ENCODE data around the gene PTPRD. TPM values are rescaled to one million over a fixed set of nuclear protein-coding genes. Genes with fewer than 3 reads are reported as not detected.

The PTPRD gene
- total and polyA plus RNA-seq, 2 of the 4 experiments (the other 2 are of a cell fraction), result 0.07 to 0.18 TPM

- Histone ChIP-seq H3K56ac (ENCODE audit: extremely low read depth, insufficient read depth, low read length) (no peak overlapping the region), H3K4me1 (ENCODE audit: control insufficient read depth, insufficient read depth, low read length) (no peaks in the 10 kb centered on the region), H2AK9ac (replicated peaks; ENCODE audit: low read depth, low read length, poor library complexity) (no peak overlapping the region), H3K27ac (ENCODE audit: insufficient read depth, low read length) (no peak overlapping the region), H4K91ac (ENCODE audit: insufficient read depth, low read depth, low read length) (no peak overlapping the region), H3K9ac (ENCODE audit: low read depth, low read length) (no peak overlapping the region), H2AFZ (replicated peaks; ENCODE audit: low read length, poor library complexity) (no peak overlapping the region), H4K20me1 (ENCODE audit: insufficient read depth, low read length) (no peaks in the 10 kb centered on the region), H3K36me3 (ENCODE audit: control insufficient read depth, insufficient read depth, low read length) (no peaks in the 10 kb centered on the region), H4K5ac (ENCODE audit: low read depth, low read length) (no peak overlapping the region), H3K18ac (ENCODE audit: low read depth, low read length) (no peak overlapping the region), H3K4me2 (ENCODE audit: low read depth, low read length) (no peak overlapping the region), H2BK120ac (ENCODE audit: low read depth, low read length) (no peak overlapping the region), H2AK5ac (ENCODE audit: low read depth, low read length) (no peak overlapping the region), H3K9me1 (ENCODE audit: insufficient read depth, low read length) (no peaks in the 10 kb centered on the region), H3K9me3 (ENCODE audit: control insufficient read depth, insufficient read depth, low read length) (no peaks in the 10 kb centered on the region), H3K23ac (ENCODE audit: low read depth, low read length) (no peak overlapping the region), H2BK15ac (ENCODE audit: low read depth, low read length) (no peak overlapping the region), H3K27me3 (ENCODE audit: control insufficient read depth, insufficient read depth, low read length) (no peaks in the 10 kb centered on the region), H3K79me1 (ENCODE audit: low read depth in 1 of 2, low read length in 2 of 2) (no peaks in the 10 kb centered on the region), H2BK20ac (ENCODE audit: low read depth, low read length) (no peak overlapping the region), H3K14ac (replicated peaks; ENCODE audit: low read depth, low read length) (no peak overlapping the region), H3K4ac (ENCODE audit: low read depth, low read length) (no peak overlapping the region), H4K8ac (ENCODE audit: low read depth in 2 of 2, low read length in 2 of 2) (no peak overlapping the region), H2BK5ac (ENCODE audit: low read depth, low read length, poor library complexity, severe bottlenecking) (no peak overlapping the region), H3K4me3 (ENCODE audit: insufficient read depth, low read depth, low read length) (no peak overlapping the region)
- no TSS peak for BruUV-seq (replicated peaks)
- TF ChIP-seq CHD1 (IDR thresholded peaks at IDR 0.05; ENCODE audit: low read depth, low read length), result no peak
- TF ChIP-seq MAZ (IDR thresholded peaks at IDR 0.05; ENCODE audit: borderline replicate concordance, low read depth, low read length), result no peak
- no peak for TF ChIP-seq BHLHE40 (IDR thresholded peaks at IDR 0.05; ENCODE audit: low read depth, low read length)
- no peak for TF ChIP-seq SMC3 (IDR thresholded peaks at IDR 0.05; ENCODE audit: low read depth, low read length)
- no peak for TF ChIP-seq NFE2L2 (IDR thresholded peaks at IDR 0.05; ENCODE audit: low read depth, low read length)
- TF ChIP-seq CTCF (conservative IDR thresholded peaks at IDR 0.05; ENCODE audit: low read depth, low read length), result no peak
- no peak for TF ChIP-seq RCOR1 (IDR thresholded peaks at IDR 0.05; ENCODE audit: insufficient replicate concordance, low read length)
- TF ChIP-seq ELK1 (IDR thresholded peaks at IDR 0.05; ENCODE audit: borderline replicate concordance, low read depth, low read length), result no peak
- no peak for TF ChIP-seq RAD21 (IDR thresholded peaks at IDR 0.05; ENCODE audit: low read length)
- TF ChIP-seq RFX5 (IDR thresholded peaks at IDR 0.05; ENCODE audit: low read depth, low read length), result no peak
- TF ChIP-seq MAFK (IDR thresholded peaks at IDR 0.05; ENCODE audit: low read depth, low read length), result no peak
- TF ChIP-seq CEBPB (IDR thresholded peaks at IDR 0.05; ENCODE audit: low read depth, low read length), result no peak
- TF ChIP-seq MXI1 (IDR thresholded peaks at IDR 0.05; ENCODE audit: borderline replicate concordance, low read depth, low read length), result no peak
- TF ChIP-seq USF2 (IDR thresholded peaks at IDR 0.05; ENCODE audit: low read depth, low read length), result no peak
- TF ChIP-seq FOS (IDR thresholded peaks at IDR 0.05; ENCODE audit: low read depth, low read length), result no peak
- TF ChIP-seq POLR2A (IDR thresholded peaks at IDR 0.05; ENCODE audit: low read depth, low read length), result no peak
- POLR2A ChIA-PET (ENCODE audit: unreplicated experiment), result no interaction called here
- intact Hi-C loops (cut with micrococcal nuclease), result no loop called here
- no CpG with 5 or more reads among the region's 3 CpGs for WGBS, 2 experiments (ENCODE audit: extremely low coverage in 2 of 2, insufficient read length in 1 of 2)
- ATAC-seq (ENCODE audit: low read depth) (no peak), DNase-seq (no peak)
- CTCF ChIA-PET, result no interaction called here
- dilution Hi-C loops (cut with HindIII; ENCODE audit: low sequenced_read_pairs, unreplicated experiment), result no loop called here
- in situ Hi-C loops (cut with MboI; ENCODE audit: low sequenced_read_pairs), result no loop called here
Measured at GRCh38 chr9:10633785-10634184, 21.0 kb upstream of the PTPRD start.
